ENCODE data around the gene ZFX. TPM values are rescaled to one million over a fixed set of nuclear protein-coding genes. Genes with fewer than 3 reads are reported as not detected.

The ZFX gene
- polyA plus RNA-seq, 3 donors: 29.5 to 45.8 (median 30.8) TPM

- no peak for DNase-seq (ENCODE audit: extremely low read depth in 1 of 11, low read depth in 9 of 11, low spot score in 4 of 11)
These were observed 72.3 kb downstream of the ZFX start for GRCh38 chrX:24221872-24222271.

DNA sequence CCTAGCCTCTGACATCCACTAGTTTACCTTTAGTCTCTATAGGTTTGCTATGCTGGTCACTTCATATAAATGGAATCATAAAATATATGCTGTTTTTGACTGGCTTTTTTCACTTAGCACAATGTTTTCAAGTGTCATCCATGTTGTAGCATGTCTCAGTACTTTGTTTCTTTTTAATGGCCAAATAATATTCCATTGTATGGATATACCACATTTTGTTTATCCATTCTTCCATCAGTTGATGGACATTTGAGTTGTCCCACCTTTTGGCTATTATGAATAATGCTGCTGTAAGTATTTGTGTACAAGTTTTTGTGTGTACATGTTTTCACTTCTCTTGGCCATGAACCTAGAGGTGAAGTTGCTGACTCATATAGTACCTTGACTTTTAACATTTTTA lies 75.7 kb downstream of the ZFX start:
- no peak for DNase-seq (ENCODE audit: extremely low read depth in 1 of 11, low read depth in 9 of 11, low spot score in 4 of 11)

DNA sequence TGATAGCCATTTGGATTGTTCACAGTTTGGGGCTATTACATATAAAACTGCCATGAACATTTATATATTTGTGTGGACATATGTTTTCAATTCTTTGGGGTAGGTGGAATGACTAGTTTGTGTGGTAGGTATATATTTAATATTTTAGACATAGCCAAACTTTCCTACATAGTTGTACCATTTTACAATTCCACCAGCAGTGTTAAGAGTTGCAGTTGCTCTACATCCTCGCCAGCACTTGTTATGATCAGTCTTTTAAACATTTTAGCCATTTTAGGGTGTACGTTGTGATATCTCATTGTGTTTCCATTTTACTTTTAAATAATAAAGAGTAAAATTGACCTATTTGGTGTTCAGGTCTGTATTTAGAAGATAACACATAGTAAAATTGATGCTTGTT lies 76.6 kb downstream of the ZFX start:
- no peak for DNase-seq (ENCODE audit: extremely low read depth in 1 of 11, low read depth in 9 of 11, low spot score in 4 of 11)

- DNase-seq (ENCODE audit: extremely low read depth in 1 of 11, low read depth in 9 of 11, low spot score in 4 of 11): no peak
These were observed 79.1 kb downstream of the ZFX start for GRCh38 chrX:24228596-24228995.

DNA sequence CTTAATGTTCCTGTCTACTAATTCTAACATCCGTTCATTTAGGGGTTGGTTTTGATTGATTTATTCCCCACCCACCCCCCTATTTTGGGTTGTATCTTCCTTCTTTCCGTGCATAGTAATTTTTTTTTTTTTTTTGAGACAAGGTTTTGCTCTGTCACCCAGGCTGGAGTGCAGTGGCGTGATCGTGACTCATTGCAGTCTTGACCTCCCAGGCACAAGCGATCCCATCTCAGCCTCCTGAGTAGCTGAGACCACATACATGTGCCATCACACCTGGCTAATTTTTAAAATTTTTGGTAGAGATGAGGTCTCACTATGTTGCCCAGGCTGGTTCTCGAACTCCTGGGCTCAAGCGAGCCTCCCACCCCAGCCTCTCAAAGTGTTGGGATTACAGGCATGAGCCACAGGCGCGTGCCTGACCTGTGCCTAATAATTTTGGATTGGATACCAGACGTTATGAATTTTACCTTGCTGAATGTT lies 79.9 kb downstream of the ZFX start:
- DNase-seq (ENCODE audit: extremely low read depth in 1 of 11, low read depth in 9 of 11, low spot score in 4 of 11): no peak

GRCh38 chrX:24229976-24230375 lies 80.4 kb downstream of the ZFX start:
- no peak for DNase-seq (ENCODE audit: extremely low read depth in 1 of 11, low read depth in 9 of 11, low spot score in 4 of 11)

DNA sequence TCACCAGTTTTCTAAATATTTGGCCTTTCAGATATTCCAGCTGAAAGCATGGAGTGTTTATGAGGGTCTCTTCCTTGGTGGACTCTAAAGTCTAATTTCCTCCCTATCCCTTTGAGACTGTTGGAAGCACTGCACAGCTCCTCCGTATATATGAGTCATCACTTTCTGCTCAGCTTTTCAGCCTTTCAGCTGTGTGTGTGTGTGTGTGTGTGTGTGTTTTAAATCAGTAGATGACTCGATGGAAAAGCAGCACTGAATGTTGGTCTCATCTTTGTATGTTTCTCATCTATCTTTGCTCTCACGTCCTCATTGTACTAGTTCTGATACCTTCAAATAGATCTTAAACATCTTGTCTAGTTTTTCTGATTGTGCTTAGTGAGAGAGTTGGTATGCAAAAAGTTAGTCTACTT lies 81.6 kb downstream of the ZFX start:
- no peak for DNase-seq (ENCODE audit: extremely low read depth in 1 of 11, low read depth in 9 of 11, low spot score in 4 of 11)

DNA sequence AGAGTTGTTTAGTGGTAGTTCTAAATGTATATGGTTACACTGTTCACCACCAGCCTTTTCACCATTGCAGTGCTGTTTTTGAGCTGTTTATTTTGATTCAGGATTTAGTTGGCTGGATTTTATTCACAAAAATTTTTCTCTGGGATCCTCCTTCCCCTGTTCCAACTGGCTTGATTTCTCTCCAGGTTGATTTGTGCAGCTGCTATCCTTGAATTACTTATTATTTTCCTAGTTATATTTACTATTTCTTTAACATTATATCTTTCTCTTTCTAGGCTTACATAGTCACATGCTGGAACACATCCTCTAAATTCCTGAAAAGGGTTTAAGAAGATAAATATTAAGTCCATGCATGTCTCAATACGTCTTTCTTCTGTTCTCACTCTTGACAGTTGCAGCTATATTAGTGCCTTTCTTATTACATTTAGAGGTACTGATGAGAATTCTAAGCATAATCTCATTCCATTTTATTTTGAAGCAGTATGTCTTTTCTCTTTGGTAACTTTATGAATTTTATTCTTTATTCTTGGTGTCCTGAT lies 82.2 kb downstream of the ZFX start:
- no peak for DNase-seq (ENCODE audit: extremely low read depth in 1 of 11, low read depth in 9 of 11, low spot score in 4 of 11)

- no peak for DNase-seq (ENCODE audit: extremely low read depth in 1 of 11, low read depth in 9 of 11, low spot score in 4 of 11)
These were observed 83.3 kb downstream of the ZFX start for GRCh38 chrX:24232796-24233195.

- DNase-seq (ENCODE audit: extremely low read depth in 1 of 11, low read depth in 9 of 11, low spot score in 4 of 11): no peak
These were observed 85.7 kb downstream of the ZFX start for GRCh38 chrX:24235084-24235710.

GRCh38 chrX:24241822-24242648 lies 92.5 kb downstream of the ZFX start:
- peak in 5 of 11 donors; percentile 11 to 31 (median 22) for DNase-seq (ENCODE audit: extremely low read depth in 1 of 11, low read depth in 9 of 11, low spot score in 4 of 11)

GRCh38 chrX:24242649-24243175 lies 93.2 kb downstream of the ZFX start:
- no peak for DNase-seq (ENCODE audit: extremely low read depth in 1 of 11, low read depth in 9 of 11, low spot score in 4 of 11)

GRCh38 chrX:24243188-24243587 lies 93.7 kb downstream of the ZFX start:
- no peak for DNase-seq (ENCODE audit: extremely low read depth in 1 of 11, low read depth in 9 of 11, low spot score in 4 of 11)

GRCh38 chrX:24243692-24244091 lies 94.2 kb downstream of the ZFX start:
- DNase-seq (ENCODE audit: extremely low read depth in 1 of 11, low read depth in 9 of 11, low spot score in 4 of 11): no peak

- DNase-seq (ENCODE audit: extremely low read depth in 1 of 11, low read depth in 9 of 11, low spot score in 4 of 11): no peak
These were observed 95.7 kb downstream of the ZFX start for GRCh38 chrX:24245202-24245601.

- no peak for DNase-seq (ENCODE audit: extremely low read depth in 1 of 11, low read depth in 9 of 11, low spot score in 4 of 11)
These were observed 98.5 kb downstream of the ZFX start for GRCh38 chrX:24248042-24248441.

DNA sequence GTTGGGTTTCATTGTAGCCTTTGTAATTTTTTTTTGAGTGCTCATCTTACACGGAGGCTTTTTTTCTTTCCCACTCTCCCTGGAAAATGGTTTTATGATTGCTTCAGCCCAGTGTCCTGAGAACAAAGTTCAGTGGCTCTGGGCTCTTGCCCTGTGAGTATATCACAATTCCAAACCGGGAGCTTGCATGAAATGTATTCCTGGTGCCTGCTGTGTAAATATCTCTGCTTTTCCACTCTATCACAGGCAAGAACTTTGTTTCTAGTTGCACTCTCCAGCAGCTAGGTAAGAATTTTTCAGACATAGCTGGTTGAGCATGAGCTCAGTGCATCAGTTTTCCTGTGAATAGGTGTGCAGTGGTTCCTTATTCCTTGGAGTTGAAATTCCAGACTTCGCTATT lies 103.5 kb downstream of the ZFX start:
- no peak for DNase-seq (ENCODE audit: extremely low read depth in 1 of 11, low read depth in 9 of 11, low spot score in 4 of 11)

DNA sequence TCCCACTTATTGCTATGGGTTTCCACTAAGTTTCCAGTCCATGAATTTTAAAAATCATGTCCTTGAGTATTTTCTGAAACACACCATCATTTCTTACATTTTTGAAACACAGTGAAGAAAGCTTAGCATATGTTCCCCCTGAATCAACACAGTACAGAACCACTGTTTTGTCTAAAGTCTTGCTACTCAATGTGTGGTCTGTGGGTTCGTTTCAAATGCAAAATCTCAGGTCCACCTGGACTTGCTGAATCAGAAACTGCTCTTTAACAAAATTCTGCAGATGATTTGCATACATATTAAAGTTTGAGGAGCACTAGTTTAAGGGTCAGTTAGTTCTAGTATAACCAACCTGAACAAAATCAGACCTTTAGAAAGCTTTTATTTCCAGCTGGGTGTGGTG lies 103.9 kb downstream of the ZFX start:
- DNase-seq (ENCODE audit: extremely low read depth in 1 of 11, low read depth in 9 of 11, low spot score in 4 of 11): no peak

GRCh38 chrX:24257011-24257410 lies 107.5 kb downstream of the ZFX start:
- no peak for DNase-seq (ENCODE audit: extremely low read depth in 1 of 11, low read depth in 9 of 11, low spot score in 4 of 11)

All from renal cortex interstitium (tissue), 11 donors.